Measurements from ENCODE around the gene EMP2. TPM values are rescaled to one million over a fixed set of nuclear protein-coding genes. Genes with fewer than 3 reads are reported as not detected.

Gene EMP2
- total RNA-seq, 1 experiment from 2014 or later: 28.0 TPM

DNA sequence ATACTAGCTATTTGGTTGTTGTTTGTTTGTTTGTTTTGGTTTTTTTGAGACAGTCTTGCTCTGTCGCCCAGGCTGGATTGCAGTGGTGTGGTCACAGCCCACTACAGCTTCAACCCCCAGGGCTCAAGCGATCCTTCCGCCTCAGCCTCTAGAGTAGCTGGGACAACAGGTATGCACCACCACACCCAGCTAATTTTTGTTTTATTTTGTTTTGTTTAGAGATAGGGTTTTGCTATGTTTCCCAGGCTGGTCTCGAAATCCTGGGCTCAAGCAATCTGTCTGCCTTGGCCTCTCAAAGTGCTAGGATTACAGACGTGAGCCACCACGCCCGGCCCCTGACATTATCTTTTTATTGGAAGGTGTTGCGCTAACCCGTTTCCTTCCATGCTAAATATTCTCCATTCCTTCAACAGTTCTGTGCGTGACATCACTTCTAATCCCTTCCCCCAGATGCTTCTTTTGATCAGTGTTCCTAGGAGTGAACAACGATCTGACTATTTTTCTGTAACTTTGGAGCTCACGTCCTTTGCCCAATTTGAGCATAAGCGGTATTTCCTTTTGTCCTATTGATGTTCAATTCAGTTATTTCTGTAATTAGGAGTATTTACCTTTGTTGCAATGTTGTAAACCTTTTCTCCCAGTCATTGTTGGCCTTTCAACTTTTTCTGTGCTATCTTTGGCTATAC lies 30.2 kb upstream of the EMP2 start:
- no peak for DNase-seq (ENCODE audit: low read depth)

DNA sequence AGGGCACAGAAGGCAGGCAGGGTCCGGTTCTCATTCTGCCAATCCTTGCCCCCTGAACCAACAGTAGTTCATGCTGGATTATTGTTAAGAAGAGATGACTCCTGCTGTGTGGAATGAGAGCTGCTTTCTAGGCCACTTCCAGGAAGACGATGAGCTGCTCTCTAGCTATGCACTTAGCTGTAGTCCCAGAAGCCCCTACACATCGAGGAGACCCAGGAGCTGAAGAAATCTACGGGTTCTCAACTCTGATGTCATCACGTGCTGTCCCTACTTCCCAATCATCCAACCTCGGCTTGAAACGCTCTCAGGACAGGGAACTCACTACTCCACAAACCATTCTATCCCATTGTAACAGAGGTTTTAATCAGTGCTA lies 29.0 kb upstream of the EMP2 start:
- peak; percentile 56 for DNase-seq (ENCODE audit: low read depth)

DNA sequence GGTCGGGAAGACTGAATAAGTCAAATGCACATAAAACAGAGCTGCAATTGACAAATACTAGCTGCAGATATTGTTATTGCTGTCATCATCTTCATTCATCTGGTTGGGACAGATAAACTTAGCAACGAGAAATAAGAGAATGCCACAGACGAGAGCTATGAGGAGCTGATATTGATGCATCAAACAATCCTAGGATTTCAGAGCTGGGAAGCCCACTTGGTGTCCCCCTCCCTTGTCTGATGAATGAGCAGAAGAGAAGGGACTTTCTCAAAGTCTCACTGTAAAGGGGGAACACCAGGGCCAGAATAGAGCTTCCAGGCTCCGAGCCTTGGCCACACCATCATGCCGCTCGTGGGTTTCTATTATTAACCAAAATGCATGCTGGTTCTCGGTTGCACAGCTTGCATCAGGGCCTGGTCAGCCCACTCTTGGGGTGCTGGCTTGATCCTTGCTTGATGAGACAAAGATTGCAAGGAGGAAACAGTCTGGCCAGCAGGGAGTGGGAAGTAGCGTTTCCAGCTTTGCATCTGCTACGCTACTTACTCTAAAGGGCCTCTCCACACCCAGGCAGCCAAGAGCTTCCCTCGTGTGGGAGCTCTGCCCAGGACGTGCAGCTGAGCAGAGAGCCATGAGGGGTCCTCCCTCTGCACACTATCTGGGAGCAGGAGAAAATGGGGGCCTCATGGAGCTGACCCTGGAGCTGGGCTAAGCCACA lies 28.4 kb upstream of the EMP2 start:
- no peak for DNase-seq (ENCODE audit: low read depth)

DNA sequence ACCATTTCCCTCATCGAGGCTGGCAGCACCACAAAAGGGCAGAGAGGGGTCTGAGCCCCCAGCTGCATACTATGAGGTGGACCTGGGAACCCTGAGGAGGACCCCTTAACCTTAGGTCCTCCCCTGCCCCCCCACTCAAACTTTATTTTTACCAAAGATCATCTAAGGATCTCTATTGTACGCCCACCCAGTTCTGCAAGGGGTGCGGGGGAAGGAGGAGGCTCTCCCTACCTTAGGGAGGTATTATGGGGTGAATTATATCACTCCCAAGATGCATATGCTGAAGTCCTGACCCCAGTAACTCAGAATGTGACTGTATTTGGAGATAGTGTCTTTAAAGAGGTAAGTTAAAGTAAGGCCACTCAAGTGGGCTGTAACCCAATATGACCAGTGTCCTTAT lies 26.8 kb upstream of the EMP2 start:
- DNase-seq (ENCODE audit: low read depth): no peak

DNA sequence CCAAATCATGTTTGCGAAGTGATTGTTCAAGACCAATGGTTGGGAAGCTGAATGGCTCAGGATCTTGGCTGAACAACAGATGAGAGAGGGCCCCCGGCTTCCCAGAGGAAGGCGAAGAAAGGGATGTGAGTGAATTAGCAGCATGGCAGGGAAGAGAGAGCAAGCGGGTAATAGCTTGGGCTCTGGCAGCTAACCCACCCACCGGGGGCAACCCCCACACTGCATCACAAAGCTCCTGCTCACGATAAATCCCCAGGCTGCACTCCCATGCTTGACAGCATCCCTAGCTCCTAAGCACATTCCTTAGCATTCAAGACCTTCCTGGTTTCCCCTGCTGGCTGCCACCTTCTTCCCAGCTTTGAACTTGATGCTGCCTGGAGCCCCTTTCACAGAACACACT lies 26.2 kb upstream of the EMP2 start:
- DNase-seq (ENCODE audit: low read depth): no peak

DNA sequence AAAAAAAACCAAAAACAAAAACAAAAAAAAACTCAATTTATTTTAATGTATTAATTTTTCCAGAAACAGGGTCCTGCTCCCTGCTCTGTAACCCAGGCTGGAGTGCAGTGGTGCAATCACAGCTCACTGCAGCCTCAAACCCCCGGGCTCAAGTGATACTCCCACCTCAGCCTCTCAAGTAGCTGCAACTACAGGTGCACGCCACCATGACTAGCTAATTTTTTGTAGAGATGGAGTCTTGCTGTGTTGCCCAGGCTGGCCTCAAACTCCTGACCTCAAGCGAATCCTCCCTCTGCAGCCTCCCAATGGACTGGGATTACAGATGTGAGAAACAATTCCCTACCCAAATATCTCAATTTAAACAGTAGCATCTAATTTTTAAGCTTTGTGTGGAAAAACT lies 25.2 kb upstream of the EMP2 start:
- no peak for DNase-seq (ENCODE audit: low read depth)

DNA sequence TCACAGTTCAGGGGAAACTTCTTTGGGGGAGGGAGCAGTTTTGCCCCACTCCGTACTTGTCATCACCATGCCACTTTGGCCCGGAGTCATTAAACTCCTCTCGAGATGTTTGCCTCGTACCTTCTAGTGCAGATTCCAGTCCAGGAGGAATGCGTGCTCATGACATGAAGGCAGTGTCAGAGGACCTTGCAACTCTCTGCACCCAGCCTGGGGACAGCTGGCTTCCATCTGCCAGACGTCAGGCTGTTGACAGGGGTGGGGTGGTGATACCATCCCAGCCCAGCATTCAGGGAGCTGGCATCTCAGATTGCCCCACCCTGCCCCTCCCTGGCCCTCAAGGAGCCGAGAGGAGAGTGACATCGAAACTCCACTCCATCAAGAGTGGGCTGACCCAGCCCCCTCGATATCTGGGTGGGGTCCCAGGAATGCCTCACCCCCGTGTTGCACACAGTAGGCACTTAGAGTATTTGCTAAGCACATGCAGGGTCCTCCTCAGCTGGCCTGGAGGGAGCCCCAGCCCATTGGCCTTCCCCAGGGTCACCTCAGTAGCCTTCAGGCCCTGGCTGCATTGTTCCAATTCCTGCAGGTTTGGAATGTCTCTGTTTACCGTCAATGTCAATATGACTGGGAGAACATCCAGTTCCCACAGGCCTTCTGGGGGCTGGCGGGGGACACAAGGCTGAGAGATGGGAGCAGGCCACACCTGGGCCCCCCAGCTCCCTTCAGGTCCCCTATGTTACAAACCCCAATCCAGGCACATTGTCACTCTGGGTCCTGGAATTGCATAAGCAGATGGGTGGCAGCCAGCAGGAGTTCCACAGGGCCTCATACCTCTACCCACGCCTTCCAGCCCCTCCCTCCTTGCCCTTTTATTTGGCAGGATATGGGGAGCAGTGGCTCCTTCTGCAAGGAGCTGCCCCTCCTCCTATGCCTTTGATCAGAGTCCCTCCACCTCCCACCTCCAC lies 21.3 kb upstream of the EMP2 start:
- no peak for DNase-seq (ENCODE audit: low read depth)

DNA sequence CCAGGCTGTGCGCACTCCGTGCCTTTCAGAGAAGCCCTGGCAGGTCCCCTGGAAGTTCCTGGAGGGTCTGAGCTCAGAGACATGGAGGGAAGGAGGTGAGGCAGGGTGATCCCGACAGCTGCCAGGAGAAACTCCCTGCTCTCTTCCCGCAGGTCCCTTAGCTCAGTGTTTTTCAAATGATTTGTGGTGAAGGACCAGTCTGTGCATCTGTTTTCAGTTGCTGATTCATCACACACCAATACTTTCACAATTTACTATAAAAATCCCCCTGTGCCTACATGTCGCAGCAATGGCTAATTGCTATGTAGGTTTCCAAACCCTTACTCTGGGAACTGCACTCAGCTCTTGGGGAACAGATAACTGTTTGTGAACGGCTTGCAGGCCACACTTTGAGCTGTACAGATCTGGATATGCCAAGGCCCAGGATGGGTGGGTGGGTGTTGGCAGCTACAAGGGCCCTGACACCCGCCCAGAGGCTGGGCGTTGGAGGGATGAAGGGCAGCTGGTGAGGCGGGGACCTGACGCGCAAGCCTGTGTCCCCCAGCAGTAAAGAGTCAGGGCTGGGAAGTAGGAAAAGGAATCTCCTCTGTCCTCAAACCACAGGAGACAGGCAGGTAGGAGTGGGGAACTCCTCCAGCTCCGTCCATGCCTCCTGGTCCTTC lies 20.5 kb upstream of the EMP2 start:
- no peak for DNase-seq (ENCODE audit: low read depth)

DNA sequence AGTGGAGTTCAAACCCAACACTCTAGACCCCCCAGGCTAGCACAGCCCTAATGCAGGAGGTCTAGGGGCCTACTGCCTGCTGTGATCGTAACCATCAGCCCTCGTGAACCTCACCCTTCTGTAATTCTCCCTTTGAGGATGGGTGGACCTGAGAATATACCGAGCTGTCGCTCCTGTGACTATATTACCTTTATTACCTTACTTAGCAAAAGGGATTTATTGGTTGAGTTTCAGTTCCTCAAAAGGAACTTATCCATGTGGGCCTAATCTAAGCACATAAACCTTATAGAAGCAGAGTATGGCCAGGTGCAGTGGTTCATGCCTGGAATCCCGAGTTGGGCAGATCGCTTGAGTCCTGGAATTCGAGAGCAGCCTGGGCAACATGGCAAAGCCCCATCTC lies 19.2 kb upstream of the EMP2 start:
- no peak for DNase-seq (ENCODE audit: low read depth)

DNA sequence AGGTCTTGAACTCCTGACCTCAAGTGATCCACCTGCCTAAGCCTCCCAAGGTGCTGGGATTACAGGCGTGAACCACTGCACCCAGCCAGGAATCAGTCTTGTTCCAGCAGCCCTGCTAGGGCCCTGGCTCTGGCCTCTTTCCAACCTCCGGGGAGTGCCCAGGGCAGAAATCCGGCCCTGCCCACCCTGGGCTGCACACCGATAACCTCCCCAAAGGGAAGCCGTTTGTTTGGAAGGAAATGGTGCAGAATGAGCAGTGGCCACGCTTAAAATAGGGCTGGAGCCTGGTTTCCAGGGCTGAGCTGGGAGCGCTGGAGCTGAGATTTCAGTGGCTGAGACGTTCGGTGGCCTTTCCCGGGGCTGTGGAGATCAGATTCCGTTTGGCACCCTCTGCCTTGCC lies 17.8 kb upstream of the EMP2 start:
- DNase-seq (ENCODE audit: low read depth): no peak

DNA sequence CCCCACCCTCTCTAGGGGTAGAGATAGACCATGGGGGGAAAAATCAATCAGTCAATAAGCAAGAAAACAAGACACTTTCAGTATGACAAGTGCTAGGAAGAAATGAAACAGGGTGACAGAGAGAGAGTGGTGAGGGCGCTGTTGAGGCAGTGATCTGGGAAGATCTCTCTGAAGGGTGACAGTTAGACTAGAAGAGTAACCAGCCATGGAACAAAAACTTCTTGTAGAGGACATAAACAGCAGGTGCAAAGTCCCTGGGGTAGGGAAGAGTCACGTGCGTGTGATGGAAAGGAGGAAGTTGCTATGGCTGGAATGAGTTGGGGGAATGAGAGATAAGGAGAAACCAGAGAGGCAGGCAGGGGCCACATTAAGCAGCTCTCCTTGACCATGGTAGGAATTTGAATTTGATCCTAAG lies 16.8 kb upstream of the EMP2 start:
- DNase-seq (ENCODE audit: low read depth): no peak

DNA sequence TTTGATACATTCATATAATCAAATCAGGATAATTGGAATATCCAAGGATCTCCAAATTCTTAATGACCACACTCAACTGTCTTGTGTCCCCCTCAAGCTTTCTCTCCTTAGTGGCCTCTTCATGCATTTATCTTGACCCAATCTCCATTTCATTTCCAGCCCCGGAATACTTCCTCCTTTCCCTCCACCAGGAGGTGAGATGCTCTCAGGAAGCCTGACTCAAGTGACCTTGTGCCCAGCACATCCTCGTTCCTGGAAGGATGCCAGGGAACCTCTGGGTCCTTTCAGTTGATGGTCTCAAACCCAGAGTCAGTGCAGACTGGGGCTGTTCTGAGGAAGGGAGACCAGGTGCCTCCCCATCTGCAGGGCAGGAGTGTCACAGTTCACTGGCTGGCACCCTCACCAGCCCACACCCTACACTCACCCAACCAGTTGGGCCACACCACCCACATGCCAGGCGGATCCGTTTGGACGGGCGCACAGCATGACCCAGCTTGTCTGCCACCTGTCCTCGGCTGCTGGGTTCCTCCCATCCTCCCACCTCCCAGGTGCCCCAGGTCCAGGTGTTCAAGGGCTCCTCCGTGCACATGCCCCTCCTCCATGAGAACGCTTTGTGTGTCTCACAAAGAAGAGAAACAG lies 14.0 kb upstream of the EMP2 start:
- no peak for DNase-seq (ENCODE audit: low read depth)

DNA sequence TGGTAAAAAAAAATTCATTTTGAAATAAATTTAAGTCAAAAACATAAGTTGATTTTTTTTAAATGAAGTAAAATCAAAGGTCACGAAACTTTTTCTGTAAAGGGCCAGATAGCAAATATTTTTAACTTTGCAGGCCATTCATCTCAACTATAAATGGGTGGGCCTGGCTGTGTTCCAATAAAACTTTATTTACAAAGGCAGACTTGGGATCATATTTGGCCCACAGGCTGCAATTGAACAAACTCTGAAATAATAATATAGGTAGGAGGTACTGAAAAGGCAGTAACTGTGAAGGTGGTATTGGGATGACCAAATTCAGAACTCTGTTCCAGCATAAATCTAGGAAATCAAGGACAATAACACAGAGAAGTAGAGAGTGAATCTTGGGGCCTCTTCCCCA lies 12.2 kb upstream of the EMP2 start:
- no peak for DNase-seq (ENCODE audit: low read depth)

DNA sequence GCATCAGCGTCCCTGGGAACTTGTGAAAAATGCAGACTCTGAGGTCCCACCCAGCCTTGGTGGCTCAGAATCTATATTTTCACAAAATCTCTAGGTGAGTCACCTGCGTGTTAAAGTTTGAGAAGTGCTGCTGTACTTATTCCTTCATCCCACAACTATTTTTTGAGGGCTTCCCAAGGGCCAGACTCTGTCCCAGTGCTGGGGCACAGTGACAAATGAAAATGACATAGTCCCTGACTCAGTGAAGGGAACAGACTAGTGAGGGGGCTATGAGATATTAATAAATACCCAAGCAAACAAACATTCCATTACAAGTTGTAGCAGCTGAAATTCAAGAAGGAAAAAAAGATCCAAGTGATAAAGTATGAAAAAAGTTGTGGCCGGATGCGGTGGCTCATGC lies 9.9 kb upstream of the EMP2 start:
- DNase-seq (ENCODE audit: low read depth): no peak

DNA sequence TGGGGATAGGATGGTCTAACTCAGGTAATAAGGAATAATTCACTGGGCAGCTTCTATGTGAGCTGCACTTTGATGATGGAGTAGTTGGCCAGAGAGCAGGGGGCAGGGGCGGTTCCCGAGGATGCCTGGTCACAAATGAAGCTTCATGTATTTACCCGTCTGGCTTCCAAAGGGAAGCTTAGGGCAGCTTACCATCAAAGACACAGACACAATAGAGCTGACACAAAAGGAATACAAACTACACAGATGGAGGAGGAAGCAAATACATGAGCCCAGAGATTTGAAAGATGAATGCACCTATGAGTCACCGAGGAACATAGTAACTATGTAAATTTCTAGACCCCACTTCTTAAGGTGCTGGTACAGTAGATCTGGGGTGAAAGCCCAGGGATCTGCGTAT lies 8.7 kb upstream of the EMP2 start:
- no peak for DNase-seq (ENCODE audit: low read depth)

DNA sequence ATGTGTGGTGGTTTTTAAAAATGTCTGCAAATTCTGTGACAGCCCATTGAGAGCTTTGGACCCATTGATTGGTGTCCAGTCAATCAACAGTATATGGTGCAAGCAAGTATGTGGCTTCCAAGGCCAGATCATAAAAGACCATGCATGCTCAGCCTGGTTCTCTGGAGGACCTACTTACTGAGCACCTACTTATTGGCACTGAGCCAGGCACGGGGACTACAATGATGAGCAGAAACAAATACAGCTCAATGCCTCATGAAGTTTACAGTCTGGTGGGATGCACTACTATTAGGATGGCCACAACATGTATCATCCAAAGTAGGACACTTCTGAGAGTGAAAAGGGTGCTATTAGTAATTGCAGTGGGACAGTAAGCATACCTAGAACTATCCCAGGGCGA lies 7.2 kb upstream of the EMP2 start:
- no peak for DNase-seq (ENCODE audit: low read depth)

DNA sequence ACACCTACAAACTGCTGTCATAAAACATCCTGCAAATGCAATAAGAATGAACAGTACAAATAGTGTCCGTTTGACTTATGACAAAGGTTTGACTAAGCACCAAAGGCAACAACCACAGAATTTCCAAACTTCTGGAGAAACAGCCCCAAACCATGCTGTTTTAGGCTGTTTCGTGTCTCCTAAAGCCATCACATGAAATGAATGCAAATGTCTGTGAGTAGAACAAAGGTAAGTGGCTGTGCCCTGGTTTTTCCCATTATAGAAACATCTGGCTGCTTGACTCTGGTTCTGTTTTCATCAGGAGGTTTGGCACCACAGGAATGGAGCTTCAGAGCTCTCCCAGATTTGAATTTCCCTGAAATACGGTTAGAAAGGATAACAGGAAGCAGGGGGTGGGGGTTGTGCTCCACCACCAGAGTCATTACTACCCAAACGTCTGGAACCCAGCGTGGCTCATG lies 4.6 kb upstream of the EMP2 start:
- DNase-seq (ENCODE audit: low read depth): peak; percentile 57

DNA sequence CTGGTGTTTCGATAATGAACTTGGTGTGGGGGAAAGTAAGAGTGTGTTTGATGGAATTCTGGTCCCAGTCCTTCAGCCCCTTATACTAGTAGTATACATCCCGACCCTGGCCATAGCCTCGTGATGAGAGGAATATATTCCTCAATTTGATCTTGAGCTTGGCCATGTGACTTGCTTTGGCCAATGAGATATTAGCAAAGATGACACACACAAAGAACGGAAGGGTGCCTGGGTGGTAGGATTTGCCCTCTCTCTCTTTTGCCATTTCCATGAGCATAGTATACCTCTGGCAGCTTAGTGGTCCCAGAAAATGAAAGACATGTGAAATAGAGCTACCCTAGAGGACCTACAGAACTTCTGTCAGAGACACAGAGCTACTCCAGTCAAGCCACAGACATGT lies 2.9 kb upstream of the EMP2 start:
- no peak for DNase-seq (ENCODE audit: low read depth)

DNA sequence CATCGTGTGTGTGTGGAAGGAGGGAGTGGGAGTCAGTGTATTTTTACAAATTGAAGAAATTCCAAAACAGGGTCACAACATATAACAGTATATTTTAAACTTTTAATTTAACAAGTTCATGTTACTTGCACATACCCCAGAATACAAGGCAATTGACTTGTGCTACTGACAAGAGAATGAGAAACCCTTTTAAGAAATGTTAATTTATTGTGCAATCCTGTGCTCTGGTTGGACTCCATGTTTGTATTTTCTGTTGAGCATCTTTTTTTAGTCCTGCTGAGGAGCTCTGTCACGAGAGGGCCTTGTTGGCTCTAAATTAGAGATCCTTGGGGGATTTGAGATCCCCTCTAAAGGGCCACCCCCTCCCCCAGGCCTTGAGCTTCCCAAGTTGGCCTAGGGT lies 1.1 kb upstream of the EMP2 start:
- no peak for DNase-seq (ENCODE audit: low read depth)

DNA sequence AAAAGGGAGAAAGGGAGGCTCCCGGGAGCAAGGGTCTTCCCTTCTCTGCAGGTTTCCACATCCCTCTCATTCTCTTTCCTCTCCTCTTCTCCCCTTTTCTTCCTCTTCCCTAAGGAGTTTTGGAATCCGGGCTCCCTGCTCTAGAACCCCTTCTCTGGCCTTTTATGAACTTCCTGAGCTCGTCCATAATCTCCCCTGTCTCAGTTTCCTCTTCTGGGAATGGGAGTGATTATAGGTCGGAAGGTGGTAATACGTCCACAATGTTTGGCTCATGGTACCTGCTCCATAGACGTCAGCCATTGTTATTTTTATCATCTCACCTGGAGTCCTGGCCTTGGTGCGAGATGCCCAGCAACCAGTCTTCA lies 467 bp upstream of the EMP2 start:
- DNase-seq (ENCODE audit: low read depth): no peak

DNA sequence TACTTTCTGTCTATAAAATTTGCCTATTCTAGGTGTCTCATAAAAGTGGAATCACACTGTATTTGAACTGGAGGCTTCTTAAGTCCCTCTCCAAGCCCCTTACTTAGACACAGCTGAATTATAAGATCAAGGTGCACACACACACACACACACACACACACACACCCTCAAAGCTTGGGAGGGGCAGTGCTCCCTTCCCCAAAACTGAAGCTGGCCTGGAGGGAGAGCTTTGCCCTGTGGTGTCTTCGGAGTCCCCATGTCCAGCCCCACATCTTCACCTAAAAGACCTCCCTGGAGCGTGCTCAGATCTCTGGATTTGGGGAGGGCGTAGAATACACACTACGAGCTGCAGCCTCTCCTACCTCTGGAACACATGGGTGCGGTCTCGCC lies 828 bp downstream of the EMP2 start:
- DNase-seq (ENCODE audit: low read depth): no peak

Data from M059J (cell line).